ENCODE measurements around the gene PADI6.

PADI6 gene

DNA sequence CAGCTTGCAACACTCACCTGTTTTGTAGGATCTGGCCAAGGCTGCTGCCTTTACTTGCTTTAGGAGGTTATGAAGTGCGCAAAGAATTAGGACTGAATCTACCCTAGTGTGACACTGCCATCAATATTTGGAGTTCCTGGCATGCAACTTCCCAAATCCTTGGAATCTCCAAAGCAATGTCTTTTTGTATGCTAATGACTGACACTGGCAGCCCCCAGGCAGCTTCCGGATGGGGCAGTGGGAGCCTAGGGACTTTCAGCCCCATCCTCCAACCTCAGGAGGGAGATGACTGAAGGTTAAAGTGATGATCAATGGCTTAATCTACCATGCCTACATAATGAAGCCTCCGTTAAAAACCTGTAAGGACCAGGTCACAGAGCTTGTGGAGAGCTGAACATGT, 62.0 kb downstream of the PADI6 start:
- DNase-seq (ENCODE audit: low spot score), result no peak

DNA sequence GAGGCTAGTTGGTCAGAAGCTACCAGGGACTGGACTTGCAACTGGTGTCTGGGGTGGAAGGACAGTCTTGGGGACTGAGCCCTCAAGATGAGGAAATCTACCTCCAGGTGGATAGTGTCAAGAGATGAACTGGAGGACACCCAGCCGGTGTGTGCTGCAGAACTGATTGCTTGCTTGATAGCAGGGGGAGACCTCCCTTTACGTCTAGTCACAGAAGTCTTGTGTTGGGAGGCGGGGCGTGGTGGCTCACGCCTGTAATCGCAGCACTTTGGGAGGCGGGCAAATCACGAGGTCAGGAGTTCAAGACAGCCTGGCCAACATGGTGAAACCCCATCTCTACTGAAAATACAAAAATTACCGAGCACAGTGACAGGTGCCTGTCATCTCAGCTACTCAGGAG, 62.6 kb downstream of the PADI6 start:
- DNase-seq (ENCODE audit: low spot score), result no peak

DNA sequence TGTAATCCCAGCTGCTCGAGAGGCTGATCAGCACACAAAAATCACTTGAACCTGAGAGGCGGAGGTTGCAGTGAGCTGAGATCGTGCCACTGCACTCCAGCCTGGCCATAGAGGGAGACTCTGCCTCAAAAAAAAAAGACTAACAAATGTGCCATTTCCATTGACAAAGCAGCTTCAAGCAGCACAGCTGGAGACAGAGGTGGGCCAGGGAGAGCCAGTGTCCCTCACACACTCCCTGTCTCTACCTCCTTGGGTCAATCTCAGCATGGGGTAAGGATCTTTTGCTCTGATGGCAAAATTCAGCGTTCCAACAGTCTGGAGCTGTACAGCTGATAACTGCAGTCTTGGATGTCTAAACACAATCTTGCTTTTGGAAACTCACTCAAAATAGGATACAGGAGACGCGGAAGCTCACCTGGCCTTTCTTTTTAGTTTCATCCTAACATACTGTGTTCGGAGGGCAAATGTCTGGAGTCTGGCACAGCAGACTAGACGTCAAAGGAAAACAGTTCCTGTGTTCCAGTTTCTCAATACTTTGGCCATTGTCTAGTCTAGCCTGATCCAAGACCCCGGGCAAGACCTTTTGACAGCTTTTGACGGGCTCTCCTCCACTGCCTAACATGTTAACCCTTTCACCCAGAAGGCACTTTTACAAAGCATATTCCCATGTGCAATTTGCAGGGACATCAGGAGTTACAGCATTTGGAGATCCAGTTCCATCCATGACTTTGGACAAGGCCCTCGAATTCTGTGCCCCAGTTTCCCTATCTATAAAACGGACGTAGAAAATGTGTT, 64.6 kb downstream of the PADI6 start:
- no peak for DNase-seq (ENCODE audit: low spot score)

- DNase-seq (ENCODE audit: low spot score), result no peak
Observed at GRCh38 chr1:17437260-17437579, 65.2 kb downstream of the PADI6 start.

DNA sequence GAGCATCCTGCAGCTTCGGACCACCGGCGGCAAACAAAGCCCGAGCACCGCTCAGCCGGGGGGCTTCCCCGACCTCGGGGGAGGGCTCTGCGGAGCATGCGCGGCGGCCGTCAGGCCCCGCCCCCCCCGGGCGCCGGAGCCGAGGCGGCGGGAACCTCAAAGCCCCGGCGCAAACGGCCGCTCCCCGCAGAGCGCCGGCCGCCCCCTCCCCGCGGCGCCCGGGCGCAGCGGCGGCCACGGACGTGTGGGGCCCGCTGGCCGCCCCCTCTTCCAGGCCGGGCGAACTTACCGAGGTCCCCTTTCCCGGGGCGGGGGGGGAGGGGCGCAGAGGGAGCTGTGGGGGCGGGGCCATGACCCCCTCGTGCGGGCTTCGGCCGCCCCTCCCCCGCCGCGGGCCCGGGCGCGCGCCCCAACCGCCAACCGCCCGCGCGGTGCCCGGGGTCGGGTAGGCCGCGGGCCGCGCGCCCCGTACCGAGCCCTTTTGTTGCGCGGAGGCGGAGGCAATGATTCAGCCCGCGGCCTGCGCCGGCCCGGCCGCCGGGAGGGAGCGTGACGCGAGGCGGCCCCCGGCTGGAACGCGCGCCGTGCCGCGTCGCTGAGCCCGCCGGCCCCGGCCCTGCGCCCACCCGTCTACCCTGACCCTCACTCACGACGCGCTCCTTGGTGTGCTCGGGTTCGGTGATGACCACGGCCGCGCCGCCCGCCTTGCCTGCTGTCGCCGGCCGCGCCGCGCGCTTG, 65.8 kb downstream of the PADI6 start:
- peak; percentile 96 for DNase-seq (ENCODE audit: low spot score)

DNA sequence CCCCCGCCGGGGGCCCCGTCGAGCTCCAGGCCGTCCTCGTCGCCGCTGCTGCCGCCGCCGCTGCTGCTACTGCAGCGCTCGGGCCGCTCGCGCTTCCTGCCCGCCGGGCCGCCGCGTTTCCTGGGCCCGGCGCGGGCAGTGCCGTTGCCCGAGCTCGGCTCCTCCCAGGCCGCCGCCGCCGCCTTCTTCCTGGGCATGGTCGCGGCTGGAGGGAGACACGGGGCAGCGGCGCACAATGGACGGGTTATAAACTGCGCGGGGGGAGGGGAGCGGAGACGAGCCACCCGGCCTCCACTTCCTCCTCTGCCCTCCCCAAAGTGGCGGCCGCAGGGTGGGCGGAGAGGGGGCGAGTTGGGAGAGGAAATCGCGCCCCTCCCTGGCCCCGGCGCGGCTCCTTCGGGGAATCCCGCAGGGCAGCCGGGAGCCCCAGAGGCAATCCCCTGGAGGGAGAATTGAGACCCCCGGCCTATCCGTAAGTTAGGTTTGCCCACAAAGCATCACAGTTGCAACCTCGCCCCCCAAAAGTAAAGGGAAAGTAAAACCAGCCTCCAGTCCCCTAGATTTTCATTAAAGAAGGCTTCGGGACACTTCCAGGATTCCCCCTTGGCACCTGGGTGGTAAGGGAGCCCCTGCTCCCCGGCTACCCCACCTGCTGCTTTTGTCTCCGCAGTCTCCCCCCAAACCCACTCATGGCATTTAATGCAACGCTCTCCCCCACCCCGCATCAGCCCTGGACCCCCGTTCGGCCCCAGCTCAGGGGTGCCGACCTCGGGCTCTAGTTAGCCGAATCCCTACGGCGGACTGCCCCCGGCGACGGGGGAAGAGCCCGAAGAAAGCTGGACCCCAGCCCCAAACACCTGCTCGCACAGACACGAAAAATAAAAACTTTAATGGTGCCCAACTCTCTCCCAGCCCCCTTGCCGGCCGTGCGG, 66.6 kb downstream of the PADI6 start:
- peak; percentile 63 for DNase-seq (ENCODE audit: low spot score)

DNA sequence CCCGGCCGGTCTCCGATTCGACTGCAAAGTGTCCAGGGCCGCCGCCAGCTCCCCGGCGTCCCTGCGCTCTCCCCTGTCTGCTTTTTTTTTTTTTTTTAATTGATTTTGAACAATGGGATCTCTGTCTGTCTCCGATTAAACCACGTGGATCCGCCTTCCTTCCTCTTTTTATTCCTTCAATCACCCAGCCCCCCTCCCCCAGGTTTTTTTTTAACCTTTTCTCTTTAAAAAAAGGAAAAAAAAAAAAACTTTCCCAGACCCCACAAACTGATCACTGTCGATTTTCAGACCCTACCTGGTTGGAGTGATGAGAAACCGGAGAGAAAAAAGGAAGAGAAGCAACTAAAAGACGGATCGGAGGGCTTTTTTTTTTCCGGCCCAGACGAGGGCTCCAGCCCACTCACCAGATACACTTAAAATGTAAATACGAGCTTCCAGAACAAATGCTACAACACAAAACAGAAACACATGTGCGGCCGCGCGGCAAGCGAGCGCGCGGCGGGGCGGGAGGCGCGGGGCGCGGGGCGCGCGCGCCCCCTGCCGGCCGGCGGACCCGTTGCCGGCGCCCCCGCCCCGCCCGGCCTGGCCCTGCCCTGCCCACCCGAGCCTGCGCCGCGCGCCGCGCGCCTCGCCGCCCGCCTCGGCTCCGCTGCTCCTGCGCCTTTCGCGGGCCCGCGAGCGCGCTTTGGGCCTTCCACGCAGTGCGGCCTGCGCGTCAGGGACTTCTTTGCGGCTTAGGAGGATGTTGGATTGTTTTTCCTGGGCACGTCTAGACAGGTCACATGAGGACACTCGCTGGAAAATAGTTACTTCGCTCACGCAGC, 67.5 kb downstream of the PADI6 start, which contains the start of gene RCC2:
RCC2 (minus strand) TSS at position 428 of the 824 bp plus-strand sequence. CDS start 1,163 bp downstream, outside the sequence.
- DNase-seq (ENCODE audit: low spot score), result peak; percentile 96

GRCh38 chr1:17440074-17440826, 68.3 kb downstream of the PADI6 start:
- DNase-seq (ENCODE audit: low spot score), result no peak

DNA sequence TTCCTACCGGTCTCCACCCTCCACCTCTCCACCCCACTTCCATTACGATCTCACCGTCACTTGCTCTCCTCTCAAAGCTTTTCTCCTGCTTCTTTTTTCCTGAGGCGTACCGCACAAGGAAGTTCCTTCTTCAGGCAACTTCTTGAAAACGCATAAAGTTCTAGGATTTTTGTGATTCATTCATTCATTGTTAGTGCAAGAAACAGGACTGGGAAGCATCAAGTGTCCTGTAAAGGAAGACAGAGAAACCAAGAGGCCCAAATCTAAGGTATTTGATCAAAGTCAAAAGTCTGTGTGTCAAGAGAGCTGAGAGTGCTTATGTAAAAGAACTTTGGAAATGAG, 68.8 kb downstream of the PADI6 start:
- DNase-seq (ENCODE audit: low spot score), result no peak

DNA sequence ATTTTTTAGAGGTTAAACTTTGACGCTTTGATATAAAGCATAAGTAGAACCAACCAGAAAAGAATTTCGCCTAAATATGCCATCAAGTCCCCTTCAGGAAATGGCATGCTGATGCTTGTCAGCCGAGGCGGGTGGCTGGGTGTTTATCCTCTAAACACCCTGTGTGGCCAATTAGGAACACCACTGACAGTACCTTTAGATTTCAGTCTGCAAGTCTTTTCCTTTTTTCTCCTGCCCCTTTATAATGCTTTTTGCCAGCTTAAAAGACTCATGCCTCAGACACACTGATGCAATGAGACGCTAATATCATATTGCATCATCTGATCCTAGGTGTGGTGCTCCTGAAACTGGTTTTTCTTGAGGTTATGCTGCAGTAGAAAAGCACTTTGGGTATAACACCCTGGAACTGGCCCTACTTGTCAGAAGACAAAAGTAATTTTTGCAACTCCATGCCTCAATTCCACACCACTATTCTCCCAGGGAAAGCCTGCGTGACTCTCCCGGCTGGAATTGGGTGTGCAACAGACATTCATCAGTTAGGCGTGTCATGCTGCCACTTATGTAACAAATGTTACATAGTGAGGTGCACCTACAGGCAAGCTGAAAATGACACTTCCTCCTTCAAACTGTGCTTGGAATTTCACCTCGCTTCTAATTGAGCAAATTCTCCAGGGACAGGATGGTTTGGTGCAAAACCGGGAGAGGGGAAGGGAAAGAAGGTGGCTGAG, 69.4 kb downstream of the PADI6 start:
- no peak for DNase-seq (ENCODE audit: low spot score)

DNA sequence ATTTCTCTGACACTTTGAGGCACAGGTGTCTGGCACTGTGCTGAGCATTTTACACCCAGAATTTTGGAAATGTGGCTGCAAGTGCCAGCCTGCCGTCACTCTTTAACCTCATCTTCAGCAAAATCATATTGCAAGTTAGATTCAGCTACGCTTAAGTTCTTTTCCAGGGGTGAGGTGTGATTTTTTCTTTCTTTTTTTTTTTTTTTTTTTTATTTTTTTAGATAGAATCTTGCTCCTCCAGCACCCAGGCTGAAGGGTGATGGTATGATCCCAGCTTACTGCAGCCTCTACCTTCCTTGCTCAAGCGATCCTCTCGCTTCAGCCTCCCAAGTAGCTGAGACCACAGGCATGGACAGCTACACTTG, 70.0 kb downstream of the PADI6 start:
- DNase-seq (ENCODE audit: low spot score), result no peak

GRCh38 chr1:17442841-17443240, 70.8 kb downstream of the PADI6 start:
- DNase-seq (ENCODE audit: low spot score), result no peak

GRCh38 chr1:17447501-17447992, 75.6 kb downstream of the PADI6 start:
- DNase-seq (ENCODE audit: low spot score), result no peak
